NOMO-1 (cell line): ENCODE data around the gene MOV10.
"Not testable (repeated sequence)": the region's sequence is repeated elsewhere in the genome, so short reads cannot be mapped to it uniquely, and the experiment has no call there.

Experiments used
- DNase-seq, 2 experiments: peaks; one replicate each; lab custom pipeline; 2025; ENCODE audit not compliant: unreplicated experiment in 2 of 2; lab: John Stamatoyannopoulos, UW

MOV10 gene

GRCh38 chr1:112674440-112674985 is at the start of gene MOV10:
Gene MOV10 (plus strand): TSS chr1:112674659. CDS start chr1:112674913, 254 bp downstream.
- DNase-seq, result peak; percentile 68 to 77

DNA sequence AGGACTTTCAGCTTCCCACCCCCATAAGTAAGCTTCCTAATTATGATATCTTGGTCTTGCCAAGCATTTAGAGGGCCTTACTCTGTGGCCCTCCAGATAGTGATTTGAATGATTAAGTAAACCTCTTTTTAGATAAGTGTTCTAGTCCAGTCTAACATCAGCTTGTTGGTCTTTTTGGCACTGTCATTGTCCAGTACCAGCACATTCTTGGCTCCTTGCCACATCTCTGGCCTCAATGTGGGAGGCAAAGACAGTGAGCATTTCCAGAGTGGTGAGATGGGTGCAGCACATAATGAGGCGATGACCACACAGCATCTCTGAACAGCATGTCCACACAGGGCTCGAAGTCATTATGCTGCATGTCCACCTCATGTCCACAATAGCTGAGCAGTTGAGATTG is 48.8 kb upstream of the MOV10 start:
- no peak for DNase-seq

GRCh38 chr1:112626193-112626592 is 48.3 kb upstream of the MOV10 start:
- DNase-seq, result no peak

- DNase-seq, result no peak
Observed at GRCh38 chr1:112626887-112627286, 47.6 kb upstream of the MOV10 start.

DNA sequence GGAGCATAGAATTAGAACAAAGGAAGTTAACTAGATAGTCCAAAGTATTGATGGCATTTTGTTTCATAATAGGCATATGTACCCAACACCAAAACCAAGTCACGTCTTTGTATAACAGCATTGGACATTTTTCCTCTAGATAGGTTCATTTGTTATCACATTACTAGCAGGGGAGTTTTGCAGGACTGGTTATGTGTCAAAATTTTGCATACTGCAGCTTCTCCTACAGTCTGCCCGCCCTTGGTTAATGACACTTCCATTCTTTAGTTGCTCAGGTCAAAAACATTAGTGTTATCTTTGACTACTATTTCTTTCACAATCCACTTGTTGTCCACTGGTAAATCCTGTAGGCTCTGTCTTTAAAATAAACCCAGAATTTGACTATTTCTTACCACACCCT is 45.9 kb upstream of the MOV10 start:
- no peak for DNase-seq

- no peak for DNase-seq
Observed at GRCh38 chr1:112629256-112629655, 45.2 kb upstream of the MOV10 start.

DNA sequence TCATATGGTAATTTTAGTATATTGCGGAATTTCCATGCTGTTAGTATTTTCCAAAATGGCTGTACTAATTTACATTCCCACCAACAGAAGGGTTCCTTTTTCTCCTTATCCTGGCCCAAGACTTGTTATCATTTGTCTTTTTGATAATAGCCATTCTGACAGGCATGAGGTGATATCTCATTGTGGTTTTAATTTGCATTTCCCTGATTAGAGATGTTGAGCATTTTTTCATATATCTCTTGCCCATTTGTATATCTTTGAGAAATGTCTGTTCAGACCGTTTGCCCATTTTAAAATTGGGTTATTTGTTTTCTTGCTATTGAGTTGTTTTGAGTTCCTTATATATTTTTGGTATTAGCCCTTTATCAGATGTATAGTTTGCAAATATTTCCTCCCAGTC is 40.8 kb upstream of the MOV10 start:
- no peak for DNase-seq

- no peak for DNase-seq
Observed at GRCh38 chr1:112634367-112634766, 40.1 kb upstream of the MOV10 start.

DNA sequence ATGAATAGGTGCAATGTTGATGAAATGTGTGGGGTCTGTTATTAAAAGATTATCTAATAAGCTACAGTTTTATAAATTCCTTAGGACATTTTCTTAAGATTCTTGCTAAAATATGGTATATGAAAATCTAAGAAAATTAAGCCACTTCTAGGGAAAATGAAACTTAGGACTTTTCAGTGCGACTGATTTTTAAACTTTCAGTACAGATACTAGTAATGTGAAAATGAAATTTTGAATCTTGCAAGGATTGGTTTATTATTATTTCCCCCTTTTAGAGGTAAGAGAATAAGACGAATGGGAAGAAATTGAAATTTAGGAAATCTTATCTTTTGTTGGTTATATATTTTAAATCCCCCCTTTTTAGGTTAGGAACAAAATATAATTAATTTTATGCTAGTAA is 38.4 kb upstream of the MOV10 start:
- DNase-seq, result no peak

DNA sequence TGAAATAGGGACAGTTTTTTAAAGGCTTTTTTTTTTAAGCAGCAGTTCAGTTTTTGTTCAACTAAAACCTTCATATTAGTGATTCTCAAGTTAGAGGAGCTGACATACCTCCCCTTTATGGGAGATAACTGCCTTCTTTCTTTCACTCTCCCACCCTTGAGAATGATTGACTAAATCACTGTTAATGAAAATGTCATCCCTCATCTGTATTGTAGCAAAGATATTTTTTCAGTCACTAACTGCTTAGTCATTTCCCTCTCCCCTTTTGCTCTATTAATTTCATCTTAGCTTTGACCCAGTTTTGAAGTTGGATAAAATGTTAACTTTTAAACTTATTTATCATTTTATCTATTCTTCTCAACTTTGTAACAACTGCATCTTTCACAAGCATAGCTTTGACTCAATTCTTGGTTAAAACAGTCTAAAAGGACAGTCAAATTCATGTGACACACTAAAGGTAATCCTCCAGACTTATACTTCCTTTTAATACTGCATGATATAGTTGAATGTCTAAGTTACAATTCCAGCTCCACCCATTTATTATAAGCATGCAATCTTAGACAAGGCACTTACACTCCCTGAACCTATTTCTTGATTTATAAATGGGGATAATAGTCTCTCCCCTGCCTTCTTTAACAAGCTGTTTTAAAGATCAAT is 37.7 kb upstream of the MOV10 start:
- DNase-seq, result no peak

DNA sequence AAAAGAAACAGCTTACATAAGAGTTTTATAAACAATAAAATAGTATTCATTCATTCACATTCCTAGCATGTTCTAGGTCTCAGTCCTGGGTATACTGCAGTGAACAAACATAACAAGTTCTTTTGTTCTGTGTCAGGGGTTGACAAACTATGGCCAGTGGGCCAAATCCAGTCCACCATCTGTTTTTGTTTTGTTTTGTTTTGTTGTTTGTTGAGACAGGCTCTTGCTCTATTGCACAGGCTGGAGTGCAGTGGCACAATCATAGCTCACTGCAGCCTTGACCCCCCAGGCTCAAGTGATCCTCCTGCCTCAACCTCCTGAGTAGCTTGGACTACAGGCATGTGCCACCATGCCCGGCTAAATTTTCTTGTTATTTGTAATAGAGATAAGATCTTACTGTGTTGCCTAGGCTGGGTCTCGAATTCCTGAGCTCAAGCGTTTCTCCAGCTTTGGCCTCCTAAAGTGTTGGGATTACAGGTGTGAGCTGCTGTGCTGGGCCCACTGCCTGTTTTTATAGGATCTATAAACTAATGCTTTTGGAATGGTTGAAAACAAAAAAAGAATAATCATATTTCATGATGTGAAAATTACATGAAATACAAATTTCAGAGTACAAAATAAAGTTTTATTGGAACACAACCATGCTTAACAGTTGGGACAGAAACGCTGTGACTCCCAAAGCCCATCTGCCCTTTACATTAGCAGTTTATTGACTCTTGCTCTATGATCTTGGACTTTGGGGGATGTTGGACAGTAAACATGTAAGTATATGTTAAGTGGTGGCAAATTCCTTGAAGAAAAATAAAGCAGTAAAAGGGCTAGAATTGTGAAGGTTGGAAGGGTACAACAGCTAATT is 37.0 kb upstream of the MOV10 start:
- DNase-seq, result no peak

GRCh38 chr1:112638110-112638428 is 36.4 kb upstream of the MOV10 start:
- DNase-seq, result no peak

DNA sequence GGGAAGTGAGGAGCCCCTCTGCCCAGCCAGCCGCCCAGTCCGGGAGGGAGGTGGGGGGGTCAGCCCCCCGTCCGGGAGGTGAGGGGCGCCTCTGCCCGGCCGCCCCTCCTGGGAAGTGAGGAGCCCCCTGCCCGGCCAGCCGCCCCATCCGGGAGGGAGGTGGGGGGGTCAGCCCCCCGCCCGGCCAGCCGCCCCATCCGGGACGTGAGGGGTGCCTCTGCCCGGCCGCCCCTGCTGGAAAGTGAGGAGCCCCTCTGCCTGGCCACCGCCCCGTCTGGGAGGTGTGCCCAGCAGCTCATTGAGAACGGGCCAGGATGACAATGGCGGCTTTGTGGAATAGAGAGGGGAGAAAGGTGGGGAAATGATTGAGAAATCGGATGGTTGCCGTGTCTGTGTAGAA is 34.0 kb upstream of the MOV10 start:
- not testable (repeated sequence) for DNase-seq

GRCh38 chr1:112643080-112643479 is 31.4 kb upstream of the MOV10 start:
- DNase-seq, result no peak

- no peak for DNase-seq
Observed at GRCh38 chr1:112646225-112646624, 28.2 kb upstream of the MOV10 start.

DNA sequence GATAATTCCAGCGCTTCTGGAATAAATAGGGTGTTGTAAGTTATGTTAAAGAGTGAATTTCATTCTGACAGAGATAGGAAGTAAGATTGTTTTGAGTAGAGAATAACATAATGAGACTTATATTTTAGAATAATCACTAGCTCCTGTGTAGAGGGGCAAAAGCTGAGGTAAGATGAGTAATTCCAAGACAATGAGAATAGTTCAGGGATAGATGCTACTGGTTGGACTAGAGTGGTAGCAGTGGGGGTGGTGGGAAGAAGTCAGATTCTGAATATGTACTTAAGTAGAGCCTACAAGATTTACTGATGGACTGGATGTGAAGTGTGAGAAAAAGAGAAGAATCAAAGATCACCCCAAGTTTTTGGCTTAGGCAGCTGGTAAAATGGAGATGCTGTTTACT is 23.3 kb upstream of the MOV10 start:
- DNase-seq, result no peak

DNA sequence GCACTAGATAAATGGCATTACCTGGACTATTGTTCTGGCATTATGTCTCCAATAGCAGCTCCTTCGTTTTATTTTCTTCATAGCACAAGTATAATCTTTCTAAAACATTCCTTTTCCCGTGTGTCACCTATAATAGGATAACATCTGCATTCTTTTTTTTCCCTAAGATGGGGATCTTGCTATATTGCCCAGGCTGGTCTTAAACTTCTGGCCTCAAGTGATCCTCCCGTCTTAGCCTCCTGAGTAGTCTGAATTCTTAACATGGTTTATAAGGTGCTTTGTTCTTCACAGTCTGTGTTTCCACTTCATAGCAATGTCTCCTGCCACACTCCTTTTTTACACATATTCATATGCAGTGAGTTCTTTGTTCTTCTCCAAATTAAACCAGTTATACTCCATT is 8.6 kb upstream of the MOV10 start:
- no peak for DNase-seq

- no peak for DNase-seq
Observed at GRCh38 chr1:112666946-112667345, 7.5 kb upstream of the MOV10 start.

DNA sequence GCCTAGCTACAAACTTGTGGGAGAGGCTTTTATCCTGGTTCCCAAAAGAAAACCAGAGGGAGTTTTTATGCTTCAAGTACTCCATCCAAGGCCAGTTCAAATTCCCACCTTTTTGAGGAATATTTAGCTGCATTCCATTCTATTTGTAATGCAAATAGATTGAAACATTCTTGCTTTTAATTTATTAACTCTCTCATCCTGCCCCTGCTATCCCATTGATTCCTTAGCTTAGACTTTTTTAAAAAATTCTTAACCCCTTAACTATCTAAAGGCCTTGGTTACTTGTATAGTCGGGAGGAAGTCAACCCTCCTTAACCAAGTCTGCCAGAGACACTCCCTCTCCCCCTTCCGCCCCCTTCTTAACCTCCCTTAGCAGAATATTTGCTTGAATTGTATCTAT is 2.5 kb upstream of the MOV10 start:
- DNase-seq, result no peak

DNA sequence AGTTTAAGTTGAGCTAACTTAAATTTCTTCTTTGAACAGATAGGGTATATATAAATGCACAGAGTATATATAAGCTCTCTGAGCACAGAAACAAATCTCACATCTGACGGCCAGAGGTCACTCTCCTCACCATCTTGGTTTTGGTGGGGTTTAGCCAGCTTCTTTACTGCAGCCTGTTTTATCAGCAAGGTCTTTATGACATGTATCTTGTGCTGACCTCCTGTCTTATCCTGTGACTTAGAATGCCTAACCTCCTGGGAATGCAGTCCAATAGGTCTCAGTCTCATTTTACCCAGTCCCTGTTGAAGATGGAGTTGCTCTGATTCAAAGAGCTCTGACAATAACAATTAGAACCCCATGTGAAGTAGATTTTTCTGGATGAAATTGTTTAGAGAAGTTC is 1.6 kb upstream of the MOV10 start:
- no peak for DNase-seq

DNA sequence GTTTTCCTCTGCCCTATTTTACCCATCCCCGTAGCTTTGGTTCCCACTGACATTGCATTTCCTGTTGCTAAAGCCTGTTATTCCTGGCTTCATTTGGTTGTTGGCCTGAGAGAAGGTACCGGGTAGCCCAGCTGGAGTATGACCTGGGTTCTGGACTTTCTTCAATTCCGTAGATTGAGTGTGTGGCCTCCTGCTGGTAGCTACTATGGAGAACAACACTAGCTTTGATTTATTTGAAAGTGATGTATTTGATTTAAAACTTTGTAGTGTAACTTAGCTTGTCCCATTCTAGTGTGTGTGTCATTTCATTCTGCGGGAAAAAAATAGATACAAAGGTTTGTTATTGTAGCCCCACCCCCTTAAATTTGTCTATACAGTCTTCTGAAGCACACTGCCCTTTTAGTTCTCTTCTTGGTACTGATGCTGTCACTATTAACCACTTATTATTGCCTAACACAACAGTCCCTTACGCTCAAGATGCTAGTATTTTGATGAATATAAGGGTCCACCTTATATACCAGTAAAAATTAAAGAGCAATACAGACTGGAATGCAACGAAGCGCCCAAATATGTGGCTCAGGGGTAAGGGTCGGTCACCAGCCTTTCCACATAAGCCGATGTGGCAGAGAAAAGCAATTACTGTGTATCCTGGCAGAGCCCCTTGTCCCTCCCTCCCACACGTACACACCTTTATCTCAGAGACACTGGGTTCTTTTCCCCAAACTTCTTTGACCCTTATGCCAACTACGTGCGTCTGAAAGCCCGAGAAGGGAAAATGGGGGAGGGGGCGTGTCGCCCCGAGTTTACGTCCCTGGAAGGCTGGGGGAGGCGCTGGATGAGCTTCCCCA is 643 bp upstream of the MOV10 start:
- DNase-seq, result peak in 1 of 2 experiments; percentile 58
